HG02852 (cell line): ENCODE data around the gene PDE6C.

Experiments
- ATAC-seq: cut with Tn5 transposase; IDR thresholded peaks from one replicate; pipeline ENCODE4 v1.9.1; 2021; ENCODE audit warnings: mild to moderate bottlenecking, moderate library complexity; ENCODE audit not compliant: unreplicated experiment

The PDE6C gene

GRCh38 chr10:93701866-93702209, 89.5 kb downstream of the PDE6C start:
- peak; percentile 21 for ATAC-seq

DNA sequence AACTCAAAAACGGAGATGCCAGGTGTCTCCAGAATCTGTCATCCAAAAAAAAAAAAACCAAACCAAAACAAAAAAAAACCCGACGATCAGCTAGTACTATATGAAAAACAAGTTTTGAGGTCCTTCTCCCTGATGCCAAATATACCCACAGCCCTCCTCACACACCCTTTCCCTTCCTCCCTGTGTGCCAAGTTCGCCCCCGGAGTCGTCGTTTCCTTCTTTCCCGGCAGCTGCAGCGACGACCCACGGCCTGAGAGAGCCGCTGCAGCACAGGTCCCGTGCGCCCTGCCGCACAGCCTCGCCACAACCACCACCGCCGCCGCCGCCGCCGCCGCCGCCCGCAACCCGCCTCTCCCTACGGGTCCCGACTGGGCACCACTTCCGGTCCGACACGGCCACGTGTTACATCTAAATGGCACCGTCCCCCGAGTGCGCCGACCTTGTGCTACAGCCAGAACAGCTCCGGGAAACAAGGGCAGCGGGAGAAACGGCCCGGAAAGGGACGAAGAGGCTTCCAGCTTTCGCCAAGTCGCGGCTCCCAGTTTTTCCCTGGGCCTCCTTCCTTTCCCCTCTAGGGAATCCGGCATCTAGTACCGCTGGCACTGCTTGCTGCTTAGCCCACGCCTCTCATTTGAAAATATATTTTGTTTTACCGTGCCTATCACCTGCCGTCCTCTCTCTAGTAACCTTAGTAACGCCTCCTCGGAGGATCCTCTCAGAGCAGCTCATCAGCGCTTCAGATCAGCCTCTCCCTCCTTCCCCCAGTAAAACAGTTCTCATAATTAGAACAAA, 90.1 kb downstream of the PDE6C start, which contains the start of gene FRA10AC1:
FRA10AC1 (minus strand) TSS at position 383 of the 792 bp plus-strand sequence. CDS start 2,486 bp downstream, outside the sequence.
- ATAC-seq: peak; percentile 84

DNA sequence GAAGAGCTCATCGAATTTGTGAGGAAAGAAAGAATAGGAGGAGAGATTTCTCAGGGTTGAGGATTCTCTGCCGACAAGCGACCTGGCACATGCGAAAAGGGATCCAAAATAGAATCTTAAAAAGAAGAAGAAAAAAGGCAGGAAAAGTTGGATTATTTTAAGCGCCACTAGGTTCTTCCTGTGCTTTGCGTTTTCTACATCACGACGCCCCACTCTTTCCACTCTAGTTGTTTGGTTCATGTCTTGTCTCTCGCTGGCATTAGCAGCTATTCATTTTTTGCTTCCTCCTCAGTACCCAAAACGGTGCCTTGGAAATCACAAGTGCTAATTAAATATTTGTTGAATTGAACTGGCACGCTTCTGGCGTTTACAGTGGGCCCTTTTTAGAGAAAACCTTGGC, 90.7 kb downstream of the PDE6C start:
- ATAC-seq: no peak

DNA sequence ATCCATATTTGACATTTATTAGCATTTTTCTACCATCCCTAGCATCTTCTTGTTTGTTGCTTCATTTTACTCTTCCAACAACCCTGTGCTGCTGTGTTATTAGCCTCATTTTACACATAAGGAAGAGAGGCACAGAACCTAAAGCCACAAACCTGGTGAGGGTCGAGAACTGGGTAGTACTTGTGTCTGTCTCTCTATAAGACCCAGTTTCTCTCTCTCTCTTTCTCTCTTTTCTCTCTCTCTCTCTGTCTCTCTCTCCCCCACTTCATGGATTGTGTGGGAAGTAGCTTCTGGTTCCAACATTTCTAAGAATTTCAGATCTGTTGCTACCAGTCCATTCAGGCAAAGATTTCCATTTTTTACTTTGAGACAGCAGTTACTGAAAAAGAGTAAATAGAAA, 91.5 kb downstream of the PDE6C start:
- ATAC-seq: no peak

DNA sequence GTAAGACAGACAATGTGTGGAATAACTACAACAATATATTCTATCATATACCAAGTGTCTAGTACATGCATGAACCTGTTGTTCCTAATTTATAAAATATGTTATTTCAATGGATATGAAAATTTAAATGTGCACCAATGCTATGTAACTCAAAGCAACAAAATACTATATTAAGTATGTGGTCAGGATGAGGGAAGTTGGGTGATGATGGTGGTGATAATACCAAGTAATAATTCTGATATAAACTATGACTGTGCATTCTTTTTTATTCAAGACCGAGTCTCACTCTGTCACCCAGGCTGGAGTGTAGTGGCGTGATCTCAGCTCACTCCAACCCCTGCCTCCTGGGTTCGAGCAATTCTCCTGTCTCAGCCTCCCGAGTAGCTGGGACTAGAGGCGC, 92.1 kb downstream of the PDE6C start:
- ATAC-seq: no peak

DNA sequence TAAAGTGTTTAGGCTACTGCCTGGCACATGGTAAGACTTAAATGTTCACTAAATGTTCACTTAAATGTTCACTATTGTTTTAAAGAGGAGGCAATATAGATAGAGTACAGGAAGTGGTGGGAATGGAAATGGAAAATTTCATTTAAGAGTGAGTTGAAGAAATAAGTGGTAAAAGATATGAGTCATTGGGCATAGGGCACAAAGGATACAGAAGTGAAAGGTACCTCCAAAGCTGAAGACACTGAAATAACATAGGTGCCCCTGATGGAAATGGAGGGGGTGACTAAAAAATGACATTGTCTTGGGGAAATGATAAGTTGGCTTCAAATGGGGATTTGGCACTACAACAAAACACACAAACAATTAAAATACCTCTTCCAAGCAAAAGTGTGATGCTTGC, 95.3 kb downstream of the PDE6C start:
- ATAC-seq: no peak

DNA sequence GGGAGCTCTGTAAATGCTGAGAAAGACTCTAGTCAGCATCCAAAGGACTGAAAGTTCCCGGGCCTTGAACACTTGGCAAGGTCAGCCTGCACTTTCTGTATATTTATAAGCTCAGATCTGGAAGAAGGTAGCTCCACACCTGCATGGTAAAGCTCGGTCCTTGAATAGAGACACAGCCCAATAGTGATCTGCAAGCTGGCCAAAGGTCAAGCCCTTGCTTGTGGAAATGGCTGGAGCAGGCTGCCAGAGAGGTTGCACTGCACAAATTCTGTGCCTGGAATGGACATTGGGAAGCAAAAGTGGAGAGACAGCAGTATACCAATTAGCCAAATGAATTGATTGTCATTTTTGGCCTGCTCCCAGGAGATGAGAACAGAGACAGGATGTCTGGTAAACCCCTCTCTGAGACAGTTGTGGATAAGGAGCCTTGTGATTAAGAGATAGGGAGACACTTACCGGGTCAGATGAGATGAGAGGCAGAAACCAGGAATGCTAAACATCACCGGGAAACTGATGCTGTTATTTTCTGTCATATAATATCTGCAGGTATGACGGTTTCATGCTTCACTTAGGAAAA, 98.1 kb downstream of the PDE6C start:
- ATAC-seq: no peak

- no peak for ATAC-seq
These were observed 99.6 kb downstream of the PDE6C start for GRCh38 chr10:93711891-93712290.

- ATAC-seq: no peak
These were observed 100.3 kb downstream of the PDE6C start for GRCh38 chr10:93712593-93712992.

- ATAC-seq: peak; percentile 87
These were observed 103.0 kb downstream of the PDE6C start for GRCh38 chr10:93715345-93715744.
